NK-92 (cell line): Measurements from ENCODE around the gene KIFC3.
"Not testable (repeated sequence)": the region's sequence is repeated elsewhere in the genome, so short reads cannot be mapped to it uniquely, and the experiment has no call there.

Experiments
- DNase-seq: peaks from one replicate; lab custom pipeline; 2025; ENCODE audit not compliant: unreplicated experiment; lab: John Stamatoyannopoulos, UW

Gene KIFC3

GRCh38 chr16:57807252-57807967 is 5.1 kb upstream of the KIFC3 start:
- no peak for DNase-seq

GRCh38 chr16:57805176-57805575 is 2.9 kb upstream of the KIFC3 start:
- no peak for DNase-seq

GRCh38 chr16:57804111-57804837 is 2.0 kb upstream of the KIFC3 start:
- no peak for DNase-seq

GRCh38 chr16:57803134-57803990 is 1.1 kb upstream of the KIFC3 start:
- DNase-seq, result no peak

- no peak for DNase-seq
These were observed 416 bp downstream of the KIFC3 start for GRCh38 chr16:57801809-57802340.

- DNase-seq, result no peak
These were observed 1.0 kb downstream of the KIFC3 start for GRCh38 chr16:57801098-57801808.

GRCh38 chr16:57800200-57801097 is 1.8 kb downstream of the KIFC3 start:
- no peak for DNase-seq

GRCh38 chr16:57799600-57800199 is 2.6 kb downstream of the KIFC3 start:
- no peak for DNase-seq

- no peak for DNase-seq
These were observed 3.2 kb downstream of the KIFC3 start for GRCh38 chr16:57798953-57799599.

- no peak for DNase-seq
These were observed 4.0 kb downstream of the KIFC3 start for GRCh38 chr16:57798267-57798810.

- no peak for DNase-seq
These were observed 4.6 kb downstream of the KIFC3 start for GRCh38 chr16:57797526-57798266.

- DNase-seq, result no peak
These were observed 5.1 kb downstream of the KIFC3 start for GRCh38 chr16:57797216-57797525.

- DNase-seq, result not testable (repeated sequence)
These were observed 6.3 kb downstream of the KIFC3 start for GRCh38 chr16:57796014-57796413.

GRCh38 chr16:57795431-57795878 is 6.8 kb downstream of the KIFC3 start:
- DNase-seq, result no peak

- no peak for DNase-seq
These were observed 7.4 kb downstream of the KIFC3 start for GRCh38 chr16:57794849-57795430.

GRCh38 chr16:57791893-57792461 is 10.3 kb downstream of the KIFC3 start:
- DNase-seq, result no peak

GRCh38 chr16:57791195-57791892 is 10.9 kb downstream of the KIFC3 start:
- no peak for DNase-seq
